ENCODE data around the gene BPIFA2. TPM values are rescaled to one million over a fixed set of nuclear protein-coding genes. Genes with fewer than 3 reads are reported as not detected.
"Not testable (repeated sequence)": the region's sequence is repeated elsewhere in the genome, so short reads cannot be mapped to it uniquely, and the experiment has no call there.

The BPIFA2 gene
- total RNA-seq, 1 donor from 2014 or later: not detected

DNA sequence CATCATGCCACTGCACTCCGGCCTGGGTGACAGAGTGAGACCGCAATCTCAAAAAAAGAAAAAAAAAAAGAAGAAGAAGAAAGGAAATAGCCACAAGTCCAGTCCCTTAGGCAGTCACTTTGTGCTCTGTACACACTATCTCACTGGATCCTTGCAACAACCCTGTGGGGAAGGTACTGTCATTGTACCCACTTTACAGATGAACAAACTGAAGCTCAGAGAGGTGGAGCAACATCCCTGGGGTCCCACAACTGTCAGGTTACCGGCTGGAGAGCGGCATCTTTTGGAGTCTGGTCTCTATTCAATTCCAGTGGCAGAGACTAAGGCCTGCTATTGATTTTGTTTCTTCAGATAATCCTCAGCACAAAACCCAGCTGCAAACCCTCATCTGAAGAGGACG, 12.2 kb downstream of the BPIFA2 start:
- no peak for DNase-seq (ENCODE audit: low read depth)
- Histone ChIP-seq H3K27me3 (ENCODE audit: control insufficient read depth, insufficient read depth, low read length) (no peaks in the 10 kb centered on the region), H3K36me3 (ENCODE audit: control insufficient read depth, insufficient read depth, low read length) (no peaks in the 10 kb centered on the region), H3K4me3 (ENCODE audit: low read depth, low read length) (no peak overlapping the region)
- TF ChIP-seq, protein P1, sequence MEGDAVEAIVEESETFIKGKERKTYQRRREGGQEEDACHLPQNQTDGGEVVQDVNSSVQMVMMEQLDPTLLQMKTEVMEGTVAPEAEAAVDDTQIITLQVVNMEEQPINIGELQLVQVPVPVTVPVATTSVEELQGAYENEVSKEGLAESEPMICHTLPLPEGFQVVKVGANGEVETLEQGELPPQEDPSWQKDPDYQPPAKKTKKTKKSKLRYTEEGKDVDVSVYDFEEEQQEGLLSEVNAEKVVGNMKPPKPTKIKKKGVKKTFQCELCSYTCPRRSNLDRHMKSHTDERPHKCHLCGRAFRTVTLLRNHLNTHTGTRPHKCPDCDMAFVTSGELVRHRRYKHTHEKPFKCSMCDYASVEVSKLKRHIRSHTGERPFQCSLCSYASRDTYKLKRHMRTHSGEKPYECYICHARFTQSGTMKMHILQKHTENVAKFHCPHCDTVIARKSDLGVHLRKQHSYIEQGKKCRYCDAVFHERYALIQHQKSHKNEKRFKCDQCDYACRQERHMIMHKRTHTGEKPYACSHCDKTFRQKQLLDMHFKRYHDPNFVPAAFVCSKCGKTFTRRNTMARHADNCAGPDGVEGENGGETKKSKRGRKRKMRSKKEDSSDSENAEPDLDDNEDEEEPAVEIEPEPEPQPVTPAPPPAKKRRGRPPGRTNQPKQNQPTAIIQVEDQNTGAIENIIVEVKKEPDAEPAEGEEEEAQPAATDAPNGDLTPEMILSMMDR (IDR thresholded peaks at IDR 0.05; ENCODE audit: insufficient read depth, low read length, severe bottlenecking): no peak
- peak; percentile 7 for FAIRE-seq

DNA sequence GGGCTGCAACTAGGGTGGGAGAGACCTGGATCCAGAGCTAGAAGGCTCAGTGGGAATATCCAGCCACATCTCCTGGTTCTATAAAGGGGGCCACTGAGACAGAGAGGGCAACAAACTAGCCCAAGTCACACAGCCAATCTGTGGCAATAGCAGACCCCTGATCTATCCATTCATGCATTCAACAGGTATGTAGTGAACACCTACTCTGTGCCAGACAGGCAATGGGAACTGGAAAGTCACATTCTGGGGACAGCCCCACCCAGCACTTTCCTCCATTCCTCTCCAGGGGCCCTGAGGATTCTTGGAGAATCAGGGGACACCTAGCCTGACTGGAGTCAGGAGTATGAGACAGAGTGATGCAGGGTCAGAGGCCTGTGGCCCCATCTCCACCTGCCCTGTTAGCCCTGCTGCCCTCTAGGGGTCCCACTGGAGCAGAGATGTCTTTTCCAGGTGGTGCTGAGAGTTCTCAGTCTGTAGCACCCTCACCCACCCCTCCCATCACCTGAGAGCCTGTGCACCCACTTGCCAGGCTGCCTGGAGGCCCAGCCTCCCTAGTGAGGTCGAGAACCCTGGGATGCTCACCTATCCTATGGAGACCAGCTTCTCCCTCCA, 13.6 kb downstream of the BPIFA2 start:
- no peaks in the 10 kb centered on the region for H3K36me3 ChIP-seq (ENCODE audit: control insufficient read depth, insufficient read depth, low read length)
- H3K27me3 ChIP-seq (ENCODE audit: control insufficient read depth, insufficient read depth, low read length): no peaks in the 10 kb centered on the region
- DNase-seq (ENCODE audit: low read depth) (no peak), FAIRE-seq (no peak)
- TF ChIP-seq, protein P1 (IDR thresholded peaks at IDR 0.05; ENCODE audit: insufficient read depth, low read length, severe bottlenecking): no peak
- H3K4me3 ChIP-seq (ENCODE audit: low read depth, low read length): no peak overlapping the region

DNA sequence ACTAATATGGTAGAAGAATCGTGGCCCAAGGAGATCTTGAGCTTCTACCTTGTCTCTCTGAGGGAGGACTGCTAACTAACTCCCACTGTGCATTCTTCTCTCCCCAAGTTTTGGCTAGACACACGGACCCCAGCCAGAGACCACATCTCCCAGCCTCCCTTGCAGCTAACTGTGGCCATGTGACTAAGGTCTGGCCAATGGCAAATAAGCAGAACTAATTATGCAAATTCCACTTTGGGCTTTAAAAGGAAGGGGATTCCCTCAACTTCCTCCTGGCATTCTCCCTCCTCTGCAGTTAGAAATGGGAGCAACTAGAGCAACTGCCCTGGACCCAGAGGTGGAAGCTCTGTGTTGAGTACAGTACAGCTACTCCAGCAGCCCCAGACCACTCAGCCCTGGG, 15.4 kb downstream of the BPIFA2 start:
- FAIRE-seq: no peak

DNA sequence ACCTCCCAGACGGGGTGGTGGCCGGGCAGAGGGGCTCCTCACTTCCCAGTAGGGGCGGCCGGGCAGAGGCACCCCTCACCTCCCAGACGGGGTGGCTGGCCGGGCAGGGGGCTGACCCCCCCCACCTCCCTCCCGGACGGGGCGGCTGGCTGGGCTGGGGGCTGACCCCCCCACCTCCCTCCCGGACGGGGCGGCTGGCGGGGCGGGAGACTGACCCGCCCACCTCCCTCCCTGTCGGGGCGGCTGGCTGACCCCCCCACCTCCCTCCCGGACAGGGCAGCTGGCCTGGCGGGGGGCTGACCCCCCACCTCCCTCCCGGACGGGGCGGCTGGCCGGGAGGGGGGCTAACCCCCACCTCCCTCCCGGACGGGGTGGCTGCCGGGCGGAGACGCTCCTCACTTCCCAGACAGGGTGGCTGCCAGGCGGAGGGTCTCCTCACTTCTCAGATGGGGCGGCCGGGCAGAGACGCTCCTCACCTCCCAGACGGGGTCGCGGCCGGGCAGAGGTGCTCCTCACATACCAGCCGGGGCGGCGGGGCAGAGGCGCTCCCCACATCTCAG, 17.2 kb downstream of the BPIFA2 start:
- not testable (repeated sequence) for H3K27me3 ChIP-seq (ENCODE audit: control insufficient read depth, insufficient read depth, low read length); FAIRE-seq; DNase-seq (ENCODE audit: low read depth); H3K4me3 ChIP-seq (ENCODE audit: low read depth, low read length); H3K36me3 ChIP-seq (ENCODE audit: control insufficient read depth, insufficient read depth, low read length)

More for the DNA sequence above, 15.4 kb downstream of the BPIFA2 start:
- Histone ChIP-seq H3K36me3 (ENCODE audit: control insufficient read depth, insufficient read depth, low read length) (no peaks in the 10 kb centered on the region), H3K4me3 (ENCODE audit: low read depth, low read length) (no peak overlapping the region), H3K27me3 (ENCODE audit: control insufficient read depth, insufficient read depth, low read length) (no peaks in the 10 kb centered on the region)
- no peak for DNase-seq (ENCODE audit: low read depth)
- TF ChIP-seq, protein P1 (IDR thresholded peaks at IDR 0.05; ENCODE audit: insufficient read depth, low read length, severe bottlenecking): no peak

DNA sequence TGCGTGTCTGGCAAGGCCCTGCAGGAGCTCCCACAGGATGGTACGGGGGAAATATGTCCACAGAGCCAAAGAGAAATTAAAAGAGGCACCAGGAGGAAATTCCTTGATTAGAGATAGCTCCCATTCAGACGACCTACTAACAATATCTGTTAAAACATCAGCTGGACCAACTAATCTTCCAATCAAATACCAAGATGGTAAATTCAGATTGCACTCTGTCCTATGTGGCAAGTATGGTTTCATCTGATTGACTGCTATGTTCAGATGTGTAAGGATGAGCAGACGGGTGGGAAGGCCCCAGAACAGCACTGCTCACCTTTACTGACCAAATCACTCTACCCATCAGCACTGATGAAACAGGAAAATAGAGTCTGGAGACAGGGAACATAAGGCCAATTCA, 19.5 kb downstream of the BPIFA2 start:
- H3K36me3 ChIP-seq (ENCODE audit: control insufficient read depth, insufficient read depth, low read length): no peaks in the 10 kb centered on the region
- TF ChIP-seq, protein P1 (IDR thresholded peaks at IDR 0.05; ENCODE audit: insufficient read depth, low read length, severe bottlenecking): no peak
- DNase-seq (ENCODE audit: low read depth) (no peak), FAIRE-seq (no peak)
- H3K4me3 ChIP-seq (ENCODE audit: low read depth, low read length): no peak overlapping the region
- H3K27me3 ChIP-seq (ENCODE audit: control insufficient read depth, insufficient read depth, low read length): no peaks in the 10 kb centered on the region

GRCh38 chr20:33188421-33188820, 20.5 kb downstream of the BPIFA2 start:
- FAIRE-seq: no peak
- no peaks in the 10 kb centered on the region for H3K27me3 ChIP-seq (ENCODE audit: control insufficient read depth, insufficient read depth, low read length)
- DNase-seq (ENCODE audit: low read depth): no peak
- no peak overlapping the region for H3K4me3 ChIP-seq (ENCODE audit: low read depth, low read length)
- TF ChIP-seq, protein P1 (IDR thresholded peaks at IDR 0.05; ENCODE audit: insufficient read depth, low read length, severe bottlenecking): no peak
- H3K36me3 ChIP-seq (ENCODE audit: control insufficient read depth, insufficient read depth, low read length): no peaks in the 10 kb centered on the region

Data from bronchial epithelial cell (primary cell).